ENCODE results near the gene UNC13A. TPM values are rescaled to one million over a fixed set of nuclear protein-coding genes. Genes with fewer than 3 reads are reported as not detected.

UNC13A gene
- total RNA-seq, 3 donors from 2014 or later (not counting 1 experiment from before 2014, with no cell fraction given): not detected

DNA sequence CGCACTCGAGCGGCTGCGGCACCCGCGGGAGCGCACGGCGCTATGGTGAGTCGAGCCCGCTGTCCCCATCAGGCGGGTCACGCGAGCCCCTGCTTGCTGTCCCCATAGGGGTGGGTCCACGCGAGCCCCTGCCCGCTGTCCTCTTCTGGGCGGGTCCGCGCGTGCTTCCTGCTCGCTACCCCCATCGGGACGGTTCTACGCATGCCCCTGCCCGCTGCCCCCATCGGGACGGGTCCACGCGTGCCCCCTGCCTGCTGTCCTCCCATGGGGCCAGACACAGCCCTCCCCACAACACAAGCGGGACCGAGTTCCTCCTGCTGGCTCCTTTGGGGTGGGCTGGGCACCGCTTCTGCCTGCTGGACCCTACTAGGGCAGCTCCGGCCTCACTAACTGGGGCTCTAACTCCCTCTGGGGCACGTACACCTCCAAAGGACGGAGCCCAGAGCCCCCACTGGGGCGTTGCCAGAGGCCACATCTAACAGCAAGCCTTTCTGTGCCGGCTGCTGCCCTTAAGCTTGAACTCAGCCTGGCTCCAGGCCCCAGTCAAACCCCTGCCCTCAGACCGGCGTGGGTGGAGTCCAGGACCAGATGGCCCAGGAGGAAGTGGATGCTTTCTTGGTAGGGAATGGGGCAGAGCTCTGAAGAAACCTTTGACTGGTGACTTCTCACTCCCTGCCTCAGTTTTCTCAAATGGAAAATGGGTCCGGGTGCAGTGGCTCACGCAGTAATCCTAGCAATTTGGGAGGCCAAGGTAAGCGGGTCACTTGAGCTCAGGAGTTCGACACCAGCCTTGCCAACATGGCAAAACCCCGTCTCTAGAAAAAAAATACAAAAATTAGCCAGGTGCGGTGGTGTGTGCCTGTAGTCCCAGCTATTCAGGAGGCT lies 132.0 kb downstream of the UNC13A start:
- Histone ChIP-seq H3K27ac (ENCODE audit: low read length) (peak overlapping the region; percentile 32), H3K4me3 (ENCODE audit: low read length) (peak overlapping the region; percentile 57), H3K36me3 (ENCODE audit: control insufficient read depth, insufficient read depth, low read length) (peaks cover 15% of the 10 kb centered on the region), H3K9me3 (ENCODE audit: control insufficient read depth, insufficient read depth, low read length) (no peaks in the 10 kb centered on the region), H3K27me3 (ENCODE audit: control insufficient read depth, insufficient read depth, low read length) (no peaks in the 10 kb centered on the region), H3K4me1 (ENCODE audit: control insufficient read depth, insufficient read depth, low read length) (peaks cover 18% of the 10 kb centered on the region)
- Mint-ChIP-seq H3K27ac (peak overlapping the region; percentile 45 to 79), H3K27me3 (ENCODE audit: low read depth in 2 of 2) (no peaks in the 10 kb centered on the region), H3K4me3 (peak overlapping the region; percentile 86), H3K4me1 (peaks cover 16 to 20% of the 10 kb centered on the region in 2 donors), H3K9me3 (no peaks in the 10 kb centered on the region), H3K36me3 (peaks cover 6% of the 10 kb centered on the region)
- 9% methylated on average over 46 of the region's 46 CpGs for WGBS (ENCODE audit: insufficient coverage)
- DNase-seq: no peak
- peak in 1 of 3 donors; percentile 26 for ATAC-seq
- TF ChIP-seq, protein P1, sequence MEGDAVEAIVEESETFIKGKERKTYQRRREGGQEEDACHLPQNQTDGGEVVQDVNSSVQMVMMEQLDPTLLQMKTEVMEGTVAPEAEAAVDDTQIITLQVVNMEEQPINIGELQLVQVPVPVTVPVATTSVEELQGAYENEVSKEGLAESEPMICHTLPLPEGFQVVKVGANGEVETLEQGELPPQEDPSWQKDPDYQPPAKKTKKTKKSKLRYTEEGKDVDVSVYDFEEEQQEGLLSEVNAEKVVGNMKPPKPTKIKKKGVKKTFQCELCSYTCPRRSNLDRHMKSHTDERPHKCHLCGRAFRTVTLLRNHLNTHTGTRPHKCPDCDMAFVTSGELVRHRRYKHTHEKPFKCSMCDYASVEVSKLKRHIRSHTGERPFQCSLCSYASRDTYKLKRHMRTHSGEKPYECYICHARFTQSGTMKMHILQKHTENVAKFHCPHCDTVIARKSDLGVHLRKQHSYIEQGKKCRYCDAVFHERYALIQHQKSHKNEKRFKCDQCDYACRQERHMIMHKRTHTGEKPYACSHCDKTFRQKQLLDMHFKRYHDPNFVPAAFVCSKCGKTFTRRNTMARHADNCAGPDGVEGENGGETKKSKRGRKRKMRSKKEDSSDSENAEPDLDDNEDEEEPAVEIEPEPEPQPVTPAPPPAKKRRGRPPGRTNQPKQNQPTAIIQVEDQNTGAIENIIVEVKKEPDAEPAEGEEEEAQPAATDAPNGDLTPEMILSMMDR (IDR thresholded peaks at IDR 0.05): no peak
- intact Hi-C loops (cut with micrococcal nuclease): loop anchor here (1.0 to 5.0 kb wide), 3 partner anchors 17 to 163 kb away; partner anchors contain the start of genes MAP1S and PGLS

DNA sequence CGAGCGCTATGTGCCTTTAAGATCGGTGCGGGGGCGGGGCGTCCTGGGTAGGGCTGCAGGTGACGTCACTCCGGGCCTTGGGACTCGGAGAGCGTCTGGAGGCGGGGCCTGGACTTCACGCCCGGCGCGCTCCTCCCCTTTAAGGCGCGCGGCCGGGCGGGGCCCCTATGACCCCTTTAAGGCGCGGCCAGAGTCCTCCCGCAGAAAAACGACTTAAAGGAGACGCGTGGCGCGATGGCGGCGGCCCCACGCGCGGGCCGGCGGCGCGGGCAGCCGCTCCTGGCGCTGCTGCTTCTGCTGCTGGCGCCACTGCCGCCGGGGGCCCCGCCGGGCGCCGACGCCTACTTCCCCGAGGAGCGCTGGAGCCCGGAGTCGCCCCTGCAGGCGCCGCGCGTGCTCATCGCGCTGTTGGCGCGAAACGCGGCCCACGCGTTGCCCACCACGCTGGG lies 132.7 kb downstream of the UNC13A start, which contains the start of gene COLGALT1:
Gene COLGALT1, plus strand, starts transcription at position 170 of the 449 bp plus-strand sequence. Its CDS starts 65 bp downstream, at position 235.
- peak; percentile 97 to 99 for DNase-seq
- ATAC-seq: peak; percentile 99 to 100 (median 99)
- Histone ChIP-seq H3K27me3 (ENCODE audit: control insufficient read depth, insufficient read depth, low read length) (no peaks in the 10 kb centered on the region), H3K27ac (ENCODE audit: low read length) (peak within 1 kb of the TSS; percentile 32), H3K9me3 (ENCODE audit: control insufficient read depth, insufficient read depth, low read length) (no peaks in the 10 kb centered on the region), H3K36me3 (ENCODE audit: control insufficient read depth, insufficient read depth, low read length) (peaks cover 15% of the 10 kb centered on the region), H3K4me3 (ENCODE audit: low read length) (peak within 1 kb of the TSS; percentile 57), H3K4me1 (ENCODE audit: control insufficient read depth, insufficient read depth, low read length) (peaks cover 18% of the 10 kb centered on the region)
- TF ChIP-seq, protein P1 (IDR thresholded peaks at IDR 0.05): no peak
- Mint-ChIP-seq H3K27me3 (ENCODE audit: low read depth in 2 of 2) (no peaks in the 10 kb centered on the region), H3K4me3 (peak within 1 kb of the TSS; percentile 86), H3K27ac (peak within 1 kb of the TSS; percentile 61 to 79), H3K9me3 (no peaks in the 10 kb centered on the region), H3K36me3 (peaks cover 5% of the 10 kb centered on the region), H3K4me1 (peaks cover 16 to 20% of the 10 kb centered on the region in 2 donors)
- 0% methylated on average over 64 of the region's 64 CpGs for WGBS (ENCODE audit: insufficient coverage)
- intact Hi-C loops (cut with micrococcal nuclease): loop anchor here (1.0 to 5.0 kb wide), 3 partner anchors 17 to 164 kb away; partner anchors contain the start of genes MAP1S and PGLS

DNA sequence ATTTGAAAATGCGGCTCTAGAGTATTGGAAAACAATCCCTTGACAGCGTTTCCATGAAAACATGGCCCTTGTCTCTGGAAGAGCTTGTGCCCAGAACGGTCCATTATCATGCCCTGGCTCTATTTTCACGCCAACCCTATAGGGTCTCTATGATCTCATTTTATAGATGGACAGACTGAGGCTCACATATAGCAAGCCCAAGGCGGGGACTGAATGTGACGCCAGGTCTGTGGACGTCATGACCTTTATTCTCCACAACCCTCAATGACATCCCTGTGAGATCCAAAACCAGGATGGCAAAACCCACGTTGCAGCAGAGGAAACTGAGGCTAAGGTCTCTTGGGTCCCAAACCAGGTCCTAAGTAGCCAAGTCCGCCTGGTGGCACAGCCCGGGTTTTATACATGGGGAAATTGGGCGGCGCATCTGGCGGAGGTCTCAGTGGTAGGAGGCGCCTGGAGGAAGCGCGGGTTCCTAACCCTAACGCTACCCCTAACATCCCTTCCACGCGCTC lies 133.1 kb downstream of the UNC13A start:
- Histone ChIP-seq H3K27me3 (ENCODE audit: control insufficient read depth, insufficient read depth, low read length) (no peaks in the 10 kb centered on the region), H3K9me3 (ENCODE audit: control insufficient read depth, insufficient read depth, low read length) (no peaks in the 10 kb centered on the region), H3K4me1 (ENCODE audit: control insufficient read depth, insufficient read depth, low read length) (peaks cover 18% of the 10 kb centered on the region), H3K4me3 (ENCODE audit: low read length) (no peak overlapping the region), H3K27ac (ENCODE audit: low read length) (peak overlapping the region; percentile 2), H3K36me3 (ENCODE audit: control insufficient read depth, insufficient read depth, low read length) (peaks cover 11% of the 10 kb centered on the region)
- peak overlapping the region; percentile 61 to 79 for H3K27ac Mint-ChIP-seq
- no peaks in the 10 kb centered on the region for H3K9me3 Mint-ChIP-seq
- peaks cover under 1% of the 10 kb centered on the region for H3K36me3 Mint-ChIP-seq
- no peaks in the 10 kb centered on the region for H3K27me3 Mint-ChIP-seq (ENCODE audit: low read depth in 2 of 2)
- ATAC-seq: no peak
- TF ChIP-seq, protein P1 (IDR thresholded peaks at IDR 0.05): no peak
- intact Hi-C loops (cut with micrococcal nuclease): loop anchor here (1.0 to 5.0 kb wide), 3 partner anchors 16 to 164 kb away; partner anchors contain the start of genes MAP1S and PGLS
- peaks cover 11 to 16% of the 10 kb centered on the region in 2 donors for H3K4me1 Mint-ChIP-seq
- no peak for DNase-seq
- H3K4me3 Mint-ChIP-seq: peak overlapping the region; percentile 86
- 20% methylated on average over 19 of the region's 19 CpGs for WGBS (ENCODE audit: insufficient coverage)

Data from natural killer cell (primary cell).